ENCODE data around the gene TFR2.

DNA sequence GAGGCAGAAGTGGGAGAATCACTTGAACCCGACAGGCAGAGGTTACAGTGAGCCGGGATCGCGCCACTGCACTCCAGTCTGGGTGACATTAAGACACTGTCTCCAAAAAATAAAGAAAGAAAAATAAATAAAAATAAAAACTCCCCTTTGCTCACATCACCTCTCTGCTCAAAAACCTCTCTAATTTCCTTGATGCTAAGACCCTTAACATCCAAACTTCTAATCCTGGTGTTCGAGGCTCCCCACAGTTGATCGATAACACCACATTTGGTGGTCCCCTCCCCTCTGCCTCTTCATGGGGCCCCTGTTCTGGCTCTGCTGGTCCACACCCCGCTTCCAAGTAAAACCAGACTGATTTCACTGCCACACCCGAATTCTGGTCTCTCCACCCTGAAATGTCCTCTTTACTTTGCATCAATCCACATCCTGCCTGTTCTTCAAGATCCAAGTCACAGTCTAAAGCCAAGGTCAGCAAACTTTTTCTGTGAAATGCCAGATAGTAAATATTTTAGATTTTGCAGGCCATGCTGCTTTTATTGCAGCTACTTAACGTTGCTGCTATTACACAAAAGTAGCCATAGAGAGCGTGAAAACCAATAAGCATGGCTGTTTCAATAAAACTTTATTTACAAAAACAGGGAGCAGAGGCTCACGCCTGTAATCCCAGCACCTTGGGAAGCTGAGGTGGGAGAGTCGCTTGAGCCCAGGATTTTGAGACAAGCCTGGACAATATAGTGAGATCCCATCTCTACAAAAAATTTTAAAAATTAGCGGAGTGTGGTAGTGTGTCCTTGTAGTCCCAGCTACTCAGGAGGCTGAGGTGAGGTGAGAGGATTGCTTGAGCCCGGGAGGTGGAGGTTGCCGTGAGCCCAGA is 17.2 kb downstream of the TFR2 start:
- TF ChIP-seq, protein P1, sequence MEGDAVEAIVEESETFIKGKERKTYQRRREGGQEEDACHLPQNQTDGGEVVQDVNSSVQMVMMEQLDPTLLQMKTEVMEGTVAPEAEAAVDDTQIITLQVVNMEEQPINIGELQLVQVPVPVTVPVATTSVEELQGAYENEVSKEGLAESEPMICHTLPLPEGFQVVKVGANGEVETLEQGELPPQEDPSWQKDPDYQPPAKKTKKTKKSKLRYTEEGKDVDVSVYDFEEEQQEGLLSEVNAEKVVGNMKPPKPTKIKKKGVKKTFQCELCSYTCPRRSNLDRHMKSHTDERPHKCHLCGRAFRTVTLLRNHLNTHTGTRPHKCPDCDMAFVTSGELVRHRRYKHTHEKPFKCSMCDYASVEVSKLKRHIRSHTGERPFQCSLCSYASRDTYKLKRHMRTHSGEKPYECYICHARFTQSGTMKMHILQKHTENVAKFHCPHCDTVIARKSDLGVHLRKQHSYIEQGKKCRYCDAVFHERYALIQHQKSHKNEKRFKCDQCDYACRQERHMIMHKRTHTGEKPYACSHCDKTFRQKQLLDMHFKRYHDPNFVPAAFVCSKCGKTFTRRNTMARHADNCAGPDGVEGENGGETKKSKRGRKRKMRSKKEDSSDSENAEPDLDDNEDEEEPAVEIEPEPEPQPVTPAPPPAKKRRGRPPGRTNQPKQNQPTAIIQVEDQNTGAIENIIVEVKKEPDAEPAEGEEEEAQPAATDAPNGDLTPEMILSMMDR (IDR thresholded peaks at IDR 0.05; ENCODE audit: low read length) = no peak
- TF ChIP-seq EZH2 (IDR thresholded peaks at IDR 0.05; ENCODE audit: borderline replicate concordance, low read length) = no peak

All from OCI-LY1 (cell line).